GM12878 (cell line): Measurements from ENCODE around the gene SPATA9. TPM values are rescaled to one million over a fixed set of nuclear protein-coding genes. Genes with fewer than 3 reads are reported as not detected.

Experiments used
- ATAC-seq: fragments of 200-7000 bp; cut with Tn5 transposase; 3 replicates; pipeline ENCODE4 v1.9.1; 2020; ENCODE audit warnings: mild to moderate bottlenecking, moderate library complexity
- BruUV-seq: library from RNA; stranded (reverse); fragments of 400-500 nt; replicated peaks from 2 replicates; lab custom pipeline; 2021; lab: Mats Ljungman, UMichigan
- CTCF ChIA-PET: fragments of 300-600 bp; sonication (Branson Sonifier 250); formaldehyde crosslinking; extraction: SDS; loops from one replicate; lab custom pipeline; 2021; ENCODE audit warnings: inconsistent platforms; lab: Yijun Ruan, JAX
- POLR2A ChIA-PET: fragments of 350-600 bp; formaldehyde crosslinking; extraction: SDS; loops from one replicate; lab custom pipeline; 2021; ENCODE audit warnings: inconsistent platforms; lab: Charles Lee
- RAD21 ChIA-PET: fragments of 300-600 bp; sonication (Branson Sonifier 250); formaldehyde crosslinking; loops from one replicate; lab custom pipeline; 2023; ENCODE audit warnings: antibody characterized with exemption; ENCODE audit not compliant: unreplicated experiment; lab: Charles Lee
- SMC1A ChIA-PET: fragments of 300-600 bp; sonication (Branson Sonifier 250); formaldehyde crosslinking; loops from one replicate; lab custom pipeline; 2023; ENCODE audit not compliant: unreplicated experiment, uncharacterized antibody; lab: Charles Lee
- DNase-seq: peaks from one replicate; pipeline ENCODE4 v3.0.0-alpha.2; 2011; ENCODE audit warnings: low read depth, low spot score
- FAIRE-seq: peaks from 3 replicates; lab custom pipeline; 2011; peaks lifted over from hg19 to GRCh38; lab: Jason Lieb, UNC
- H2AFZ ChIP-seq: 2 replicates; pipeline ENCODE4 v1.6.0; 2011; ENCODE audit warnings: low read depth, low read length, control low read depth; ENCODE audit not compliant: control insufficient read depth
- H3K27ac ChIP-seq: 2 replicates; pipeline ENCODE4 v1.5.1; 2011; ENCODE audit warnings: control low read depth; ENCODE audit not compliant: control insufficient read depth, insufficient read depth
- H3K27me3 ChIP-seq, 2 experiments: replicated peaks in 1 of 2; 2 replicates each; pipeline versions ENCODE4 v1.6.0 to v1.6.1; 2011; ENCODE audit warnings: low read length in 1 of 2; ENCODE audit not compliant: control insufficient read depth in 2 of 2, insufficient read depth in 2 of 2
- H3K36me3 ChIP-seq, 2 experiments: 2 replicates each; pipeline ENCODE4 v1.5.1; 2011; ENCODE audit warnings: low read length in 1 of 2; ENCODE audit not compliant: control insufficient read depth in 2 of 2, insufficient read depth in 2 of 2
- H3K4me1 ChIP-seq: 2 replicates; pipeline ENCODE4 v1.6.1; 2011; ENCODE audit warnings: mild to moderate bottlenecking, low read length, moderate library complexity, mixed read lengths; ENCODE audit not compliant: control insufficient read depth, insufficient read depth
- H3K4me2 ChIP-seq: 2 replicates; pipeline ENCODE4 v1.6.0; 2011; ENCODE audit warnings: control low read depth; ENCODE audit not compliant: control insufficient read depth, insufficient read depth
- H3K4me3 ChIP-seq: fragments of 200-600 bp; sonication (generic); 2 replicates; pipeline ENCODE4 v1.5.1; 2016
- H3K79me2 ChIP-seq: 2 replicates; pipeline ENCODE4 v1.6.0; 2011; ENCODE audit warnings: low read length; ENCODE audit not compliant: control insufficient read depth, insufficient read depth
- H3K9ac ChIP-seq: 2 replicates; pipeline ENCODE4 v1.8.0; 2011; ENCODE audit warnings: low read length, control low read depth, mixed read lengths; ENCODE audit not compliant: control insufficient read depth, insufficient read depth
- H3K9me3 ChIP-seq: replicated peaks from 3 replicates; pipeline ENCODE4 v1.5.1; 2011; ENCODE audit warnings: mild to moderate bottlenecking, low read length; ENCODE audit not compliant: control insufficient read depth, insufficient read depth
- H4K20me1 ChIP-seq: 2 replicates; pipeline ENCODE4 v1.6.0; 2011; ENCODE audit not compliant: control insufficient read depth, insufficient read depth
- E2F4 ChIP-seq: IDR thresholded peaks from 2 replicates; pipeline ENCODE4 v1.6.1; 2012; ENCODE audit warnings: low read depth, low read length, improper control_type of control experiment
- MEF2B ChIP-seq: fragments of 450-650 bp; IDR thresholded peaks from 2 replicates; pipeline ENCODE4 v1.6.1; 2018; ENCODE audit warnings: mild to moderate bottlenecking, moderate library complexity; ENCODE audit not compliant: partially characterized antibody, poor library complexity, severe bottlenecking
- SKIL ChIP-seq: fragments of 450-650 bp; IDR thresholded peaks from 2 replicates; pipeline ENCODE4 v1.6.1; 2017; ENCODE audit warnings: mild to moderate bottlenecking, low read depth, inconsistent platforms; ENCODE audit not compliant: poor library complexity, severe bottlenecking
- SUZ12 ChIP-seq: fragments of 200-600 bp; sonication (generic); IDR thresholded peaks from one replicate; pipeline ENCODE4 v1.6.1; 2018; ENCODE audit warnings: antibody characterized with exemption, mild to moderate bottlenecking; ENCODE audit not compliant: unreplicated experiment
- TBL1XR1 ChIP-seq: IDR thresholded peaks from 2 replicates; pipeline ENCODE4 v1.6.1; 2012; ENCODE audit warnings: low read depth, low read length, improper control_type of control experiment
- ZBTB4 ChIP-seq: fragments of 450-650 bp; formaldehyde crosslinking; IDR thresholded peaks from 2 replicates; pipeline ENCODE4 v1.4.0; 2022; ENCODE audit warnings: mild to moderate bottlenecking, moderate library complexity
- ZSCAN29 ChIP-seq: fragments of 450-650 bp; IDR thresholded peaks from 2 replicates; pipeline ENCODE4 v1.6.1; 2017; ENCODE audit warnings: mild to moderate bottlenecking, moderate library complexity
- WGBS: methylation state at CpG from one replicate; pipeline ENCODE4 v1.1.6; 2016; ENCODE audit warnings: low lambda C conversion rate; ENCODE audit not compliant: insufficient replicate concordance, insufficient coverage; ENCODE audit errors: missing lambda C conversion rate; 5-methylcytosine and 5-hydroxymethylcytosine counted together
- in situ Hi-C: fragments of 300-500 bp; cut with MboI; formaldehyde crosslinking; loops from 9 replicates; pipeline ENCODE4 v1.14.3; 2018; ENCODE audit warnings: mixed read lengths
- intact Hi-C: fragments of 100-400 bp; cut with micrococcal nuclease; formaldehyde crosslinking; loops from one replicate; pipeline ENCODE4 v1.14.2; 2022; ENCODE audit not compliant: unreplicated experiment
- polyA plus RNA-seq, 11 experiments: library from polyadenylated mRNA; depleted of rRNA in 4 of 11; unstranded in 6 of 11; stranded (reverse) in 5 of 11; fragments of >200 nt; fragmentation: Nextera tagmentation in 4 of 11; fragmentation: Illumina TruSeq in 1 of 11; extraction: Ambion mirVana in 4 of 11; extraction: Trizol in 1 of 11; gene quantifications; 1 replicate in 1 of 11; 2 replicates in 10 of 11; pipeline versions ENCODE4 v1.2.1 to v1.2.3, GENCODE V29; 2011 to 2016; ENCODE audit warnings: inconsistent platforms in 2 of 11, missing spikeins in 2 of 11, low read depth in 1 of 11
- total RNA-seq, 4 experiments: library from RNA; depleted of rRNA in 3 of 4; stranded (reverse); fragments of >200 nt in 3 of 4; fragmentation: Illumina TruSeq in 1 of 4; extraction: Trizol in 1 of 4; gene quantifications; 2 replicates each; pipeline versions ENCODE4 v1.2.1 to v1.2.3, GENCODE V29; 2013 to 2021

SPATA9 gene
- total and polyA plus RNA-seq, 10 of the 15 experiments (the other 5 are each of a cell fraction or from before 2014, with no cell fraction given): 0.11 to 0.49 (median 0.16) TPM; not detected in 1

- CTCF ChIA-PET: interaction anchor here (0.7 to 2.7 kb wide), 11 partner anchors 9 to 619 kb away, joined by 3 to 11 read pairs (median 5); partner anchors contain the start of gene RHOBTB3
- FAIRE-seq (peak; percentile 7), DNase-seq (no peak), ATAC-seq (no peak; the same call in 2 of the 3 replicates)
- Histone ChIP-seq H3K79me2 (no peaks in the 10 kb centered on the region), H3K9me3 (no peaks in the 10 kb centered on the region; the same call in 2 of the 3 replicates), H3K27ac (peak overlapping the region; percentile 38), H3K36me3 (no peaks in the 10 kb centered on the region), H3K27me3 (no peaks in the 10 kb centered on the region), H2AFZ (no peak overlapping the region), H3K4me3 (no peak overlapping the region), H3K4me1 (peaks cover 25% of the 10 kb centered on the region), H4K20me1 (no peaks in the 10 kb centered on the region), H3K4me2 (no peak overlapping the region), H3K9ac (no peak overlapping the region)
- WGBS: 96% methylated on average over 2 of the region's 2 CpGs
- BruUV-seq: no TSS peak
- POLR2A ChIA-PET: interaction anchor here (0.5 to 3.2 kb wide), 5 partner anchors 9 to 102 kb away, joined by 4 to 15 read pairs (median 7); partner anchors contain the start of gene RHOBTB3
- SMC1A ChIA-PET: interaction anchor here (0.7 to 3.6 kb wide), 12 partner anchors 9 to 162 kb away, joined by 3 to 23 read pairs (median 4); partner anchors contain the start of gene RFESD
- RAD21 ChIA-PET: interaction anchor here (0.9 to 3.8 kb wide), 12 partner anchors 9 to 132 kb away, joined by 3 to 21 read pairs (median 4); partner anchors contain the start of genes RFESD and RHOBTB3
- in situ Hi-C loops: no loop called here
- TF ChIP-seq MEF2B: no peak
- intact Hi-C loops: no loop called here
These were observed 34.6 kb upstream of the SPATA9 start for GRCh38 chr5:95717439-95717838.

GRCh38 chr5:95715799-95716461 is 33.1 kb upstream of the SPATA9 start:
- no peak for DNase-seq
- in situ Hi-C loops: no loop called here
- ChIA-PET RAD21 (interaction anchor here (1.5 kb wide), 1 partner anchor 15 kb away, joined by 5 read pairs; no protein-coding TSS in a partner anchor), SMC1A (interaction anchor here (1.0 to 3.6 kb wide), 5 partner anchors 10 to 243 kb away, joined by 3 to 23 read pairs (median 4); no protein-coding TSS in a partner anchor), CTCF (interaction anchor here (1.5 to 2.7 kb wide), 3 partner anchors 11 to 73 kb away, joined by 3 to 11 read pairs (median 3); no protein-coding TSS in a partner anchor), POLR2A (interaction anchor here (0.8 to 3.2 kb wide), 2 partner anchors 10 to 11 kb away, joined by 3 to 15 read pairs; no protein-coding TSS in a partner anchor)
- Histone ChIP-seq H3K4me3 (no peak overlapping the region), H3K36me3 (no peaks in the 10 kb centered on the region), H3K4me1 (peaks cover 25% of the 10 kb centered on the region), H3K27me3 (no peaks in the 10 kb centered on the region), H3K4me2 (no peak overlapping the region), H4K20me1 (no peaks in the 10 kb centered on the region), H3K9me3 (no peaks in the 10 kb centered on the region; the same call in 2 of the 3 replicates), H3K79me2 (no peaks in the 10 kb centered on the region), H3K27ac (no peak overlapping the region), H2AFZ (no peak overlapping the region), H3K9ac (no peak overlapping the region)
- no TSS peak for BruUV-seq
- ATAC-seq: peak; percentile 67
- peak; percentile 27 for FAIRE-seq
- WGBS: 80% methylated on average over 5 of the region's 5 CpGs
- intact Hi-C loops: no loop called here
- TF ChIP-seq SUZ12 (no peak), ZSCAN29 (no peak), SKIL (peak; percentile 53), ZBTB4 (CRISPR knock-in tag) (no peak), TBL1XR1 (no peak), E2F4 (no peak)
